ENCODE measurements around the gene GLDN.

DNA sequence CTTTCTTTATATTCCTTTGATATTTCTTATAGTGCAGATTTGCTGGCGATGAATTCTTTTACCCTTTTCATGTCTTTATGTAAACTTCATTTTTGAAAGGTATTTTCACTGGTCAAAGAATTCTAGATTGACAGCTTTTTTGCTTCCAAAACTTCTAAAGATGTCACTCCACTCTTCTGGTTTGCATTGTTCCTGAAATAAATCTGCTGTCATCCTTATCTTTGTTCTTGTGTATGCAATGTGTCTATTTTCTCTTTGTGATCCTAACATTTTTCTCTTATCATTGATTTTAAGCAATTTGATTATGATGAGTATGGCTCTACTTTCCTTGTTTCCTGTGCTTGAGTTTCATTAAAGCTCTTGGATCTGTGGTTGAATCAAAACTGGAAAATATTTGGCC lies 103.4 kb downstream of the GLDN start:
- no peak for TF ChIP-seq POLR2A (IDR thresholded peaks at IDR 0.05)
- TF ChIP-seq CTCF (IDR thresholded peaks at IDR 0.05): no peak

Measured in thyroid gland (tissue), 4 donors.